ENCODE measurements around the gene MRPL9.

DNA sequence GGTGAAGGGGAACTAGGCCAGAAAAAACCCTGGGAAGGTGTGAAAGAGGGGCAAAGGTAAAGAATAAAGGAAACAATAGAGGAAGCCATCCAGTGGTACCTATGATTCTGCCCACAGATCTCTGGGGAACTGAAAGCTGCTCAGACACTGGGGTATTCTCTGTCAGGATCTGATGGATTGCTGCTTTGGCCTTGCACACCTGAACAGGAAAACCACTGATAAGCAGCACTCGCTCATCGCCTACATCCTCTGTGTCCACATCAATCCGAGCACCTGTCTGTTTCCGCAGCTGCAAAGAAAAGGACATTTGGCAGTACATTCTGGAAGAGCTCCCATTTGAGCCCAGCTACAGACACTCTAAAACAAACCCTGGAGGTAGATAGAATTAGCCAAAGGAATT is 16.6 kb upstream of the MRPL9 start:
- TF ChIP-seq, protein P1, sequence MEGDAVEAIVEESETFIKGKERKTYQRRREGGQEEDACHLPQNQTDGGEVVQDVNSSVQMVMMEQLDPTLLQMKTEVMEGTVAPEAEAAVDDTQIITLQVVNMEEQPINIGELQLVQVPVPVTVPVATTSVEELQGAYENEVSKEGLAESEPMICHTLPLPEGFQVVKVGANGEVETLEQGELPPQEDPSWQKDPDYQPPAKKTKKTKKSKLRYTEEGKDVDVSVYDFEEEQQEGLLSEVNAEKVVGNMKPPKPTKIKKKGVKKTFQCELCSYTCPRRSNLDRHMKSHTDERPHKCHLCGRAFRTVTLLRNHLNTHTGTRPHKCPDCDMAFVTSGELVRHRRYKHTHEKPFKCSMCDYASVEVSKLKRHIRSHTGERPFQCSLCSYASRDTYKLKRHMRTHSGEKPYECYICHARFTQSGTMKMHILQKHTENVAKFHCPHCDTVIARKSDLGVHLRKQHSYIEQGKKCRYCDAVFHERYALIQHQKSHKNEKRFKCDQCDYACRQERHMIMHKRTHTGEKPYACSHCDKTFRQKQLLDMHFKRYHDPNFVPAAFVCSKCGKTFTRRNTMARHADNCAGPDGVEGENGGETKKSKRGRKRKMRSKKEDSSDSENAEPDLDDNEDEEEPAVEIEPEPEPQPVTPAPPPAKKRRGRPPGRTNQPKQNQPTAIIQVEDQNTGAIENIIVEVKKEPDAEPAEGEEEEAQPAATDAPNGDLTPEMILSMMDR (IDR thresholded peaks at IDR 0.05; ENCODE audit: low read length), result no peak
- no peak for TF ChIP-seq EZH2 (optimal IDR thresholded peaks at IDR 0.05; ENCODE audit: low read depth, low read length)
- no peak for TF ChIP-seq EZH2phosphoT487 (IDR thresholded peaks at IDR 0.05; ENCODE audit: low read length)
